Endothelial cell (in vitro differentiated cells): Measurements from ENCODE around the gene RPTOR. TPM values are rescaled to one million over a fixed set of nuclear protein-coding genes. Genes with fewer than 3 reads are reported as not detected.

ENCODE experiments used
- DNase-seq: peaks from one replicate; pipeline ENCODE4 v3.0.0; 2021; ENCODE audit warnings: low spot score
- H3K27ac Mint-ChIP-seq: one replicate; pipeline ENCODE4 v1.8.0; 2021; ENCODE audit warnings: mixed read lengths, inconsistent platforms; ENCODE audit not compliant: unreplicated experiment
- H3K27me3 Mint-ChIP-seq: one replicate; pipeline ENCODE4 v1.8.0; 2021; ENCODE audit warnings: mild to moderate bottlenecking, moderate library complexity, mixed read lengths, inconsistent platforms; ENCODE audit not compliant: unreplicated experiment
- H3K36me3 Mint-ChIP-seq: one replicate; pipeline ENCODE4 v1.8.0; 2021; ENCODE audit warnings: mild to moderate bottlenecking, low read depth, mixed read lengths, inconsistent platforms; ENCODE audit not compliant: unreplicated experiment
- H3K4me1 Mint-ChIP-seq: one replicate; pipeline ENCODE4 v1.8.0; 2021; ENCODE audit warnings: mild to moderate bottlenecking, mixed read lengths, inconsistent platforms; ENCODE audit not compliant: unreplicated experiment
- H3K4me3 Mint-ChIP-seq: one replicate; pipeline ENCODE4 v1.8.0; 2021; ENCODE audit warnings: mild to moderate bottlenecking, mixed read lengths, inconsistent platforms; ENCODE audit not compliant: unreplicated experiment
- H3K9me3 Mint-ChIP-seq: one replicate; pipeline ENCODE4 v1.8.0; 2021; ENCODE audit warnings: mixed read lengths, inconsistent platforms; ENCODE audit not compliant: unreplicated experiment
- CTCF ChIP-seq: fragments of 200-600 bp; sonication (generic); IDR thresholded peaks from one replicate; pipeline ENCODE4 v1.5.0; 2021; ENCODE audit warnings: antibody characterized with exemption; ENCODE audit not compliant: unreplicated experiment
- total RNA-seq: library from RNA; stranded (reverse); fragmentation: NEBNext Ultra II Directional; extraction: Animal tissue kit (Norgen Biotek cat#: 25700); gene quantifications from one replicate; pipeline ENCODE4 v1.2.1, GENCODE V29; 2021; ENCODE audit not compliant: unreplicated experiment

RPTOR gene
- total RNA-seq, 1 donor from 2014 or later, result 36.7 TPM

GRCh38 chr17:80790981-80791742 is 246.5 kb downstream of the RPTOR start:
- Mint-ChIP-seq H3K9me3 (no peaks in the 10 kb centered on the region), H3K36me3 (peaks cover 13% of the 10 kb centered on the region), H3K27ac (no peak overlapping the region), H3K4me3 (no peak overlapping the region), H3K4me1 (peaks cover 43% of the 10 kb centered on the region), H3K27me3 (peaks cover 9% of the 10 kb centered on the region)
- no peak for DNase-seq
- TF ChIP-seq CTCF, result no peak

GRCh38 chr17:80791758-80792284 is 247.2 kb downstream of the RPTOR start:
- peaks cover 16% of the 10 kb centered on the region for H3K36me3 Mint-ChIP-seq
- no peak for TF ChIP-seq CTCF
- peaks cover 9% of the 10 kb centered on the region for H3K27me3 Mint-ChIP-seq
- H3K9me3 Mint-ChIP-seq, result no peaks in the 10 kb centered on the region
- H3K27ac Mint-ChIP-seq, result no peak overlapping the region
- H3K4me1 Mint-ChIP-seq, result peaks cover 43% of the 10 kb centered on the region
- H3K4me3 Mint-ChIP-seq, result no peak overlapping the region
- DNase-seq, result no peak

- no peak overlapping the region for H3K27ac Mint-ChIP-seq
- peaks cover 41% of the 10 kb centered on the region for H3K4me1 Mint-ChIP-seq
Observed at GRCh38 chr17:80792373-80792781, 247.7 kb downstream of the RPTOR start.

GRCh38 chr17:80793421-80793820 is 248.8 kb downstream of the RPTOR start:
- Mint-ChIP-seq H3K27me3 (peaks cover 7% of the 10 kb centered on the region), H3K36me3 (peaks cover 19% of the 10 kb centered on the region), H3K4me3 (no peak overlapping the region), H3K9me3 (no peaks in the 10 kb centered on the region), H3K27ac (no peak overlapping the region), H3K4me1 (peaks cover 32% of the 10 kb centered on the region)
- DNase-seq, result no peak
- no peak for TF ChIP-seq CTCF

More at GRCh38 chr17:80792373-80792781, 247.7 kb downstream of the RPTOR start:
- no peak for DNase-seq
- H3K4me3 Mint-ChIP-seq, result no peak overlapping the region
- peaks cover 9% of the 10 kb centered on the region for H3K27me3 Mint-ChIP-seq
- TF ChIP-seq CTCF, result no peak
- H3K9me3 Mint-ChIP-seq, result no peaks in the 10 kb centered on the region
- peaks cover 17% of the 10 kb centered on the region for H3K36me3 Mint-ChIP-seq

GRCh38 chr17:80793851-80794267 is 249.2 kb downstream of the RPTOR start:
- Mint-ChIP-seq H3K36me3 (peaks cover 19% of the 10 kb centered on the region), H3K27me3 (peaks cover 9% of the 10 kb centered on the region), H3K4me3 (no peak overlapping the region), H3K9me3 (no peaks in the 10 kb centered on the region), H3K27ac (no peak overlapping the region), H3K4me1 (peaks cover 29% of the 10 kb centered on the region)
- no peak for TF ChIP-seq CTCF
- no peak for DNase-seq
